GM10266 (cell line): ENCODE measurements around the gene TMEM80.

Experiments used
- DNase-seq: peaks from one replicate; pipeline ENCODE4 v3.0.0; 2012; ENCODE audit errors: extremely low spot score
- CTCF ChIP-seq: IDR thresholded peaks from 2 replicates; pipeline ENCODE4 v1.5.1; 2012; ENCODE audit warnings: mild to moderate bottlenecking, low read depth; ENCODE audit not compliant: control insufficient read depth, insufficient read depth; ENCODE audit errors: missing control alignments

The TMEM80 gene

GRCh38 chr11:703506-703905, 7.9 kb downstream of the TMEM80 start:
- TF ChIP-seq CTCF, result no peak
- no peak for DNase-seq

GRCh38 chr11:704228-704674, 8.6 kb downstream of the TMEM80 start:
- TF ChIP-seq CTCF, result no peak
- DNase-seq, result no peak

DNA sequence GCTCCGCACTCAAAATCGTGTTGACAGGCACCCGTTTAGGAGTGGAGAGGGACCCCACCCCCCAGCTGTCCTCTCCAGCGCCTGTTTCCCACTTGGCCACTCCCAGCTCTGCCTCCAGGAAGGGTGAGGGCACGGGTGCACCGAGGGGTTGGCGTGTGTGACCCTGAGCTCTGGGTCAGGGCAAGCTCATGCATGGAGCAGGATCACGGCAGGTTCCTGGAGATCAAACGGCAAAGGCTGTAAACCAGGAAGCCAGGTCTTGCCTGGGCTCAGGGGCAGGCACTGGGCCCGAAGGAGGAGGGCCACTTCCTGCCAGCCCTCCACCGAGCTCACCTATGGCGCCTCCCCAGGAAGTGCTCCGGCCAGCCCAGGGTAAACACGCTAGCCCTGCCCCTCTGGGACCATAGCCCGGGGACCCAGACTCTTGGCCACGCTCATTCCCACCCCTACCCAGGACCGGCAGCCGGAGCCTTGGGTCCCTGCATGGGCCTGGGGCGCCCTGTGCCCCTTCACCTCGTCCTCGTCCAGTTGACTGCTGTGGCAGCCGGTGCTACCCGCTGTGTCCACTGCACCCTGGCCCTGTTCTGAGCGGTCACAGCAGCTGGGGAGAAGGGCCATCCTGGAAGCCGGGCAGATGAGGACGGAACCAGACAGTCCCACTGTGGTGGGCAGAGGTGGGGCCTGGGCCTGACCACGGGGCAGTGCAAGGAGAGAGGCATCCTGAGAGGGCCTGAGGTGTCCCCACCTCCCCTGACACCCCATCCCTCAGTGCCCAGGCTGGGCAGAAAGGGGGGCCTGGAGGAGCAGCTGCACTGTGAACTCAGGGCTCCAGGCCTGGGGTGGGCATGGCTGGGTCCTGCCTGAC, 9.4 kb downstream of the TMEM80 start:
- no peak for TF ChIP-seq CTCF
- DNase-seq, result no peak

DNA sequence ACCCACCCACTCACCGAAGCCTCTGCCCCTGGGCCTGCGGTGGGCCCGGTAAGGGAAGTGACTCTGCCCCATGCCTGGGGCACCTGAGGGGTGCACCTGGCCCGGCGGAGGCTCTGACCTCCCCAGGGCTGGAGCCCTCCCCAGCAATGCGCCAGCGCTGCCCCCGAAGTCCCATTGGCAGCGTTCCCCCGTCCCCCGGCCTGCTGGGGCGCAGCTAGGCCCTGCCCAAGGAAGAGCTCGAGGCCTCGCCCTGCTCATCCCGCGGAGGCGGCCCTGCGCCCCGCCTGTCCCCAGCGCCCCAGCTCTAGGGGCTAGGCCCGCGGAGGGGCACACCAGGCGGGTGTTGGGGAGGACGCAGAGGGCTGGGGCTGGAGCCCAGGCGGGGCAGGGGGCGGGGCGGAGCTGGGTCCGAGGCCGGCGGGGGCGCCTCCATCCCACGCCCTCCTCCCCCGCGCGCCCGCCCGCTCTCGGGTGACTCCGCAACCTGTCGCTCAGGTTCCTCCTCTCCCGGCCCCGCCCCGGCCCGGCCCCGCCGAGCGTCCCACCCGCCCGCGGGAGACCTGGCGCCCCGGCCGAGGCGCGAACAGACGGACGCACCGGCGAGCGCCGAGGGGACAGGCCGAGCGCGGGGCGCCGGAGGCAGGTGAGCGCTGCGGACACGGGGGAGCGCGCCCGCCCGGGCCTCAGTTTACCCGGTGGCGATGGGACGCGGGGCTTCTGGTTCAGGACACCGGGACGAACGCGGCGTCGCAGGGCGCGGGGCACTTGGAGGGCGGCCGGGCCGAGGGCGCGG, 10.2 kb downstream of the TMEM80 start, which contains the start of gene EPS8L2:
Gene EPS8L2, plus strand, starts transcription at position 586 of the 793 bp plus-strand sequence. CDS start 3,177 bp downstream, outside the sequence.
- no peak for DNase-seq
- no peak for TF ChIP-seq CTCF

DNA sequence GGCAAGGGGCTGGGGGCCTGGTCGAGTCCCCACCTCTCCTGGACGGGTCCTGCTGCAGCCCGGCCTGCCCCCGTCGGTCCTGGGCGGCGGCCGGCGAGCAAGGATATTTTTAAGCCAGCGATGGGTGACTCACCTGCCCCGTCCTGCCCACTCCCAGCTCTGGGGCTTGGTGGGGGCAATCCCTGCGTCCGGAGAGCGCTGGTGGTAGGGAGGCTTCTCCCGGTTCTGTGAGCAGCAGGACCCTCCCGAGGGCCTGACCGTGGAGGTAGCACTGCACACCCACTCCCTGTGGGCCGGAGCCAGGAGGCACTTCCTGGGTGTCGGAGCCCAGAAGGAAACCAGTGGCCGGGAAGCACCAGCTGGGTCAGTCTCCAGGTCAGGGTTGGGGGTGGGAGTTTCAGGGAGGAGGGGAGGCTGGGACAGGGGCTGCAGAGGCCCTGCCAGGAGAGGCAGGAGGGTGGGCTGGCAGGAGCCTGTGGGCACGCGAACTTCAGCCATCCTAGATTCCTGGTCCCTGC, 10.9 kb downstream of the TMEM80 start:
- DNase-seq, result no peak
- no peak for TF ChIP-seq CTCF

- peak; percentile 42 for DNase-seq
- TF ChIP-seq CTCF, result no peak
Measured at GRCh38 chr11:706957-707816, 11.6 kb downstream of the TMEM80 start.
